GM23338 (cell line): ENCODE results near the gene ELAVL4. TPM values are rescaled to one million over a fixed set of nuclear protein-coding genes. Genes with fewer than 3 reads are reported as not detected.

Experiments used
- ATAC-seq: fragments of 200-7000 bp; cut with Tn5 transposase; 3 replicates; pipeline ENCODE4 v1.9.1; 2020
- DNase-seq: peaks from one replicate; pipeline ENCODE4 v3.0.0-alpha.2; 2015; ENCODE audit warnings: low spot score
- H2AFZ ChIP-seq: fragments of 200-600 bp; sonication (generic); 2 replicates; pipeline ENCODE4 v1.8.0; 2016; ENCODE audit warnings: antibody characterized with exemption, mild to moderate bottlenecking, moderate library complexity
- H3F3A ChIP-seq: fragments of 200-600 bp; sonication (generic); replicated peaks from 2 replicates; pipeline ENCODE4 v1.8.0; 2017; ENCODE audit warnings: antibody characterized with exemption, mixed run types, low read depth
- H3K27ac ChIP-seq: fragments of 200-600 bp; sonication (generic); 2 replicates; pipeline ENCODE4 v1.6.1; 2016; ENCODE audit warnings: low read depth
- H3K27me3 ChIP-seq: fragments of 200-600 bp; sonication (generic); 2 replicates; pipeline ENCODE4 v1.8.0; 2016; ENCODE audit warnings: mild to moderate bottlenecking, mixed run types, moderate library complexity; ENCODE audit not compliant: insufficient read depth
- H3K36me3 ChIP-seq: fragments of 200-600 bp; sonication (generic); 2 replicates; pipeline ENCODE4 v1.8.0; 2016; ENCODE audit warnings: mild to moderate bottlenecking; ENCODE audit not compliant: insufficient read depth
- H3K4me1 ChIP-seq: fragments of 200-600 bp; sonication (generic); 2 replicates; pipeline ENCODE4 v1.8.0; 2016; ENCODE audit warnings: mild to moderate bottlenecking, moderate library complexity; ENCODE audit not compliant: insufficient read depth
- H3K4me2 ChIP-seq: fragments of 200-600 bp; sonication (generic); 2 replicates; pipeline ENCODE4 v1.7.1; 2017; ENCODE audit warnings: mixed run types
- H3K4me3 ChIP-seq: fragments of 200-600 bp; sonication (generic); 2 replicates; pipeline ENCODE4 v1.6.1; 2016; ENCODE audit warnings: mixed run types
- H3K79me2 ChIP-seq: fragments of 200-600 bp; sonication (generic); replicated peaks from 2 replicates; pipeline ENCODE4 v1.8.0; 2017; ENCODE audit warnings: mild to moderate bottlenecking; ENCODE audit not compliant: insufficient read depth
- H3K9me2 ChIP-seq: fragments of 200-600 bp; sonication (generic); 2 replicates; pipeline ENCODE4 v1.8.0; 2017; ENCODE audit not compliant: insufficient read depth
- H4K20me1 ChIP-seq: fragments of 200-600 bp; sonication (generic); replicated peaks from 2 replicates; pipeline ENCODE4 v1.8.0; 2017; ENCODE audit warnings: mild to moderate bottlenecking; ENCODE audit not compliant: insufficient read depth
- H3K27ac Mint-ChIP-seq: 2 replicates; pipeline ENCODE4 v1.8.0; 2020; ENCODE audit warnings: inconsistent platforms, mild to moderate bottlenecking, moderate library complexity, mixed read lengths
- H3K27me3 Mint-ChIP-seq: 3 replicates; pipeline ENCODE4 v1.8.0; 2022; ENCODE audit warnings: low read depth, mild to moderate bottlenecking, moderate library complexity, mixed read lengths, inconsistent platforms; ENCODE audit not compliant: insufficient read depth, poor library complexity
- H3K36me3 Mint-ChIP-seq: 3 replicates; pipeline ENCODE4 v1.8.0; 2021; ENCODE audit warnings: low read depth, mild to moderate bottlenecking, inconsistent platforms, moderate library complexity, mixed read lengths
- H3K4me1 Mint-ChIP-seq: 3 replicates; pipeline ENCODE4 v1.8.0; 2020; ENCODE audit warnings: mild to moderate bottlenecking, inconsistent platforms, mixed read lengths
- H3K4me3 Mint-ChIP-seq: 3 replicates; pipeline ENCODE4 v1.8.0; 2021; ENCODE audit warnings: moderate library complexity, mild to moderate bottlenecking, inconsistent platforms, mixed read lengths
- H3K9me3 Mint-ChIP-seq: 3 replicates; pipeline ENCODE4 v1.8.0; 2020; ENCODE audit warnings: moderate library complexity, mild to moderate bottlenecking, inconsistent platforms, mixed read lengths
- EZH2 ChIP-seq: fragments of 200-600 bp; sonication (generic); IDR thresholded peaks from one replicate; pipeline ENCODE4 v1.8.0; 2017; ENCODE audit warnings: antibody characterized with exemption, mild to moderate bottlenecking, low read depth; ENCODE audit not compliant: unreplicated experiment
- JUNB ChIP-seq: IDR thresholded peaks from one replicate; pipeline ENCODE4 v1.6.1; 2016; ENCODE audit warnings: antibody characterized with exemption; ENCODE audit not compliant: unreplicated experiment
- STAT1 ChIP-seq: IDR thresholded peaks from one replicate; pipeline ENCODE4 v1.6.1; 2016; ENCODE audit warnings: antibody characterized with exemption; ENCODE audit not compliant: unreplicated experiment
- ZNF114 ChIP-seq: fragments of 250-450 bp; sonication (Bioruptor Pico); IDR thresholded peaks from 2 replicates; pipeline ENCODE4 v1.5.0; 2020; ENCODE audit warnings: mild to moderate bottlenecking, moderate library complexity
- ZNF331 ChIP-seq: fragments of 250-450 bp; sonication (Bioruptor Pico); IDR thresholded peaks from 2 replicates; pipeline ENCODE4 v1.5.0; 2020; ENCODE audit warnings: low read depth, mild to moderate bottlenecking, moderate library complexity
- polyA plus RNA-seq: library from polyadenylated mRNA; unstranded; fragments of >200 nt; fragmentation: Nextera tagmentation; extraction: Ambion mirVana; gene quantifications from 2 replicates; pipeline ENCODE4 v1.2.1, GENCODE V29; 2016
- total RNA-seq: library from RNA; depleted of rRNA; stranded (reverse); fragments of >200 nt; shearing (Covaris generic); gene quantifications from 2 replicates; pipeline ENCODE4 v1.2.3, GENCODE V29; 2014
- TF ChIP-seq, protein P1 (sequence below): fragments of 250-450 bp; sonication (Bioruptor Pico); IDR thresholded peaks from 2 replicates; pipeline ENCODE4 v1.5.0; 2020; ENCODE audit warnings: mild to moderate bottlenecking, moderate library complexity
- TF ChIP-seq, protein P2 (sequence below): IDR thresholded peaks from 2 replicates; pipeline ENCODE4 v1.6.1; 2016; ENCODE audit warnings: antibody characterized with exemption
- TF ChIP-seq, protein P3 (sequence below), 2 experiments: fragments of 200-600 bp in 1 of 2; sonication (generic) in 1 of 2; conservative IDR thresholded peaks; 2 replicates each; pipeline versions ENCODE4 v1.5.1 to v1.6.1; 2016 to 2017; ENCODE audit warnings: antibody characterized with exemption in 2 of 2, low read depth in 2 of 2, mild to moderate bottlenecking in 2 of 2, moderate library complexity in 1 of 2

ELAVL4 gene
- total and polyA plus RNA-seq, 2 experiments from 2014 or later = 1.4 to 1.9 TPM

DNA sequence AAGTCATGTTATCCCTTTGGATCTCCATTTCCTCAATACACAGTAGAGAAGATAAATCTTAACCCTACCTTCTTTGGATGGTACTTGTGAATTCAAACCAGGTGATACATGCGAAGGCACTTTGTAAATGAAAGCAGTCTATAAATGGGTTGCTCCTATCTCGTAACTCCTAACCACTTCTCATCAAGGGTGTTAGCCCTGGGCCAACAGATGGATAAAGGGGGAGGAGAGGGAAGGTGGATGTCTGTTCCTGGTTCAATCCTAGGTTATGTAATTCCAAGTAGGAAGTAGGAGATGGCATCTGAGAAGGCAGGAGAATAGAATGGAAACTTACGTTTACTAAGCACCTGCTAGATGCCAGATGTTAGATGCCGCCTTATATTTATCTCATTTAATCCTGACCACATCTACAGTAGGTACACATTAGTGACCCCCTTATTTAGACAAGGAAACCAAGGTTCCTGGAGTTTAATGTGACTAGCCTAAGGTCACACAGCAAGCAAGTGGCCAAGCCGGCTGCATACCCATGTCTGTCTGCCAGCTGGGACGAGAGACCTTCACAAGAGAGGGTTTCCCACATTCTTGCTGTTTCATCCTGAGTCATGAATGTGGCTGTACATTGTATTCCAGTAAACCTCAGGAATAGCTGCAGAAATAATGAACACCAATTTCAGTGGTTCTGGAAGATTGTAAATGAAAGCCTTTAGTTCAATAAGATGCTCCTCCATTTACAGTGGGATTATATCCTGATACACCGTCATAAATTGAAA lies 47.7 kb downstream of the ELAVL4 start:
- DNase-seq = no peak
- Histone ChIP-seq H3K4me3 (no peak overlapping the region), H3K27ac (no peak overlapping the region), H3F3A (no peaks in the 10 kb centered on the region), H3K4me2 (no peak overlapping the region), H3K9me2 (no peaks in the 10 kb centered on the region), H4K20me1 (no peaks in the 10 kb centered on the region), H3K79me2 (no peaks in the 10 kb centered on the region), H3K27me3 (no peaks in the 10 kb centered on the region), H3K4me1 (peaks cover 32% of the 10 kb centered on the region), H2AFZ (no peak overlapping the region), H3K36me3 (no peaks in the 10 kb centered on the region)
- H3K36me3 Mint-ChIP-seq = no peaks in the 10 kb centered on the region
- no peaks in the 10 kb centered on the region for H3K27me3 Mint-ChIP-seq
- H3K9me3 Mint-ChIP-seq = no peaks in the 10 kb centered on the region
- peaks cover 25% of the 10 kb centered on the region for H3K4me1 Mint-ChIP-seq
- TF ChIP-seq ZNF114 (no peak), ZNF331 (CRISPR knock-in tag) (no peak), JUNB (no peak), EZH2 (no peak), STAT1 (no peak)
- TF ChIP-seq, protein P1, sequence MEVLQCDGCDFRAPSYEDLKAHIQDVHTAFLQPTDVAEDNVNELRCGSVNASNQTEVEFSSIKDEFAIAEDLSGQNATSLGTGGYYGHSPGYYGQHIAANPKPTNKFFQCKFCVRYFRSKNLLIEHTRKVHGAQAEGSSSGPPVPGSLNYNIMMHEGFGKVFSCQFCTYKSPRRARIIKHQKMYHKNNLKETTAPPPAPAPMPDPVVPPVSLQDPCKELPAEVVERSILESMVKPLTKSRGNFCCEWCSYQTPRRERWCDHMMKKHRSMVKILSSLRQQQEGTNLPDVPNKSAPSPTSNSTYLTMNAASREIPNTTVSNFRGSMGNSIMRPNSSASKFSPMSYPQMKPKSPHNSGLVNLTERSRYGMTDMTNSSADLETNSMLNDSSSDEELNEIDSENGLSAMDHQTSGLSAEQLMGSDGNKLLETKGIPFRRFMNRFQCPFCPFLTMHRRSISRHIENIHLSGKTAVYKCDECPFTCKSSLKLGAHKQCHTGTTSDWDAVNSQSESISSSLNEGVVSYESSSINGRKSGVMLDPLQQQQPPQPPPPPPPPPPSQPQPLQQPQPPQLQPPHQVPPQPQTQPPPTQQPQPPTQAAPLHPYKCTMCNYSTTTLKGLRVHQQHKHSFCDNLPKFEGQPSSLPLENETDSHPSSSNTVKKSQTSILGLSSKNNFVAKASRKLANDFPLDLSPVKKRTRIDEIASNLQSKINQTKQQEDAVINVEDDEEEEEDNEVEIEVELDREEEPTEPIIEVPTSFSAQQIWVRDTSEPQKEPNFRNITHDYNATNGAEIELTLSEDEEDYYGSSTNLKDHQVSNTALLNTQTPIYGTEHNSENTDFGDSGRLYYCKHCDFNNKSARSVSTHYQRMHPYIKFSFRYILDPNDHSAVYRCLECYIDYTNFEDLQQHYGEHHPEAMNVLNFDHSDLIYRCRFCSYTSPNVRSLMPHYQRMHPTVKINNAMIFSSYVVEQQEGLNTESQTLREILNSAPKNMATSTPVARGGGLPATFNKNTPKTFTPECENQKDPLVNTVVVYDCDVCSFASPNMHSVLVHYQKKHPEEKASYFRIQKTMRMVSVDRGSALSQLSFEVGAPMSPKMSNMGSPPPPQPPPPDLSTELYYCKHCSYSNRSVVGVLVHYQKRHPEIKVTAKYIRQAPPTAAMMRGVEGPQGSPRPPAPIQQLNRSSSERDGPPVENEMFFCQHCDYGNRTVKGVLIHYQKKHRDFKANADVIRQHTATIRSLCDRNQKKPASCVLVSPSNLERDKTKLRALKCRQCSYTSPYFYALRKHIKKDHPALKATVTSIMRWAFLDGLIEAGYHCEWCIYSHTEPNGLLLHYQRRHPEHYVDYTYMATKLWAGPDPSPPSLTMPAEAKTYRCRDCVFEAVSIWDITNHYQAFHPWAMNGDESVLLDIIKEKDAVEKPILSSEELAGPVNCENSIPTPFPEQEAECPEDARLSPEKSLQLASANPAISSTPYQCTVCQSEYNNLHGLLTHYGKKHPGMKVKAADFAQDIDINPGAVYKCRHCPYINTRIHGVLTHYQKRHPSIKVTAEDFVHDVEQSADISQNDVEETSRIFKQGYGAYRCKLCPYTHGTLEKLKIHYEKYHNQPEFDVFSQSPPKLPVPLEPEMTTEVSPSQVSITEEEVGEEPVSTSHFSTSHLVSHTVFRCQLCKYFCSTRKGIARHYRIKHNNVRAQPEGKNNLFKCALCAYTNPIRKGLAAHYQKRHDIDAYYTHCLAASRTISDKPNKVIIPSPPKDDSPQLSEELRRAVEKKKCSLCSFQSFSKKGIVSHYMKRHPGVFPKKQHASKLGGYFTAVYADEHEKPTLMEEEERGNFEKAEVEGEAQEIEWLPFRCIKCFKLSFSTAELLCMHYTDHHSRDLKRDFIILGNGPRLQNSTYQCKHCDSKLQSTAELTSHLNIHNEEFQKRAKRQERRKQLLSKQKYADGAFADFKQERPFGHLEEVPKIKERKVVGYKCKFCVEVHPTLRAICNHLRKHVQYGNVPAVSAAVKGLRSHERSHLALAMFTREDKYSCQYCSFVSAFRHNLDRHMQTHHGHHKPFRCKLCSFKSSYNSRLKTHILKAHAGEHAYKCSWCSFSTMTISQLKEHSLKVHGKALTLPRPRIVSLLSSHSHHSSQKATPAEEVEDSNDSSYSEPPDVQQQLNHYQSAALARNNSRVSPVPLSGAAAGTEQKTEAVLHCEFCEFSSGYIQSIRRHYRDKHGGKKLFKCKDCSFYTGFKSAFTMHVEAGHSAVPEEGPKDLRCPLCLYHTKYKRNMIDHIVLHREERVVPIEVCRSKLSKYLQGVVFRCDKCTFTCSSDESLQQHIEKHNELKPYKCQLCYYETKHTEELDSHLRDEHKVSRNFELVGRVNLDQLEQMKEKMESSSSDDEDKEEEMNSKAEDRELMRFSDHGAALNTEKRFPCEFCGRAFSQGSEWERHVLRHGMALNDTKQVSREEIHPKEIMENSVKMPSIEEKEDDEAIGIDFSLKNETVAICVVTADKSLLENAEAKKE (CRISPR knock-in tag) = no peak
- TF ChIP-seq, protein P2, sequence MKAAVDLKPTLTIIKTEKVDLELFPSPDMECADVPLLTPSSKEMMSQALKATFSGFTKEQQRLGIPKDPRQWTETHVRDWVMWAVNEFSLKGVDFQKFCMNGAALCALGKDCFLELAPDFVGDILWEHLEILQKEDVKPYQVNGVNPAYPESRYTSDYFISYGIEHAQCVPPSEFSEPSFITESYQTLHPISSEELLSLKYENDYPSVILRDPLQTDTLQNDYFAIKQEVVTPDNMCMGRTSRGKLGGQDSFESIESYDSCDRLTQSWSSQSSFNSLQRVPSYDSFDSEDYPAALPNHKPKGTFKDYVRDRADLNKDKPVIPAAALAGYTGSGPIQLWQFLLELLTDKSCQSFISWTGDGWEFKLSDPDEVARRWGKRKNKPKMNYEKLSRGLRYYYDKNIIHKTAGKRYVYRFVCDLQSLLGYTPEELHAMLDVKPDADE = no peak
- TF ChIP-seq, protein P3, sequence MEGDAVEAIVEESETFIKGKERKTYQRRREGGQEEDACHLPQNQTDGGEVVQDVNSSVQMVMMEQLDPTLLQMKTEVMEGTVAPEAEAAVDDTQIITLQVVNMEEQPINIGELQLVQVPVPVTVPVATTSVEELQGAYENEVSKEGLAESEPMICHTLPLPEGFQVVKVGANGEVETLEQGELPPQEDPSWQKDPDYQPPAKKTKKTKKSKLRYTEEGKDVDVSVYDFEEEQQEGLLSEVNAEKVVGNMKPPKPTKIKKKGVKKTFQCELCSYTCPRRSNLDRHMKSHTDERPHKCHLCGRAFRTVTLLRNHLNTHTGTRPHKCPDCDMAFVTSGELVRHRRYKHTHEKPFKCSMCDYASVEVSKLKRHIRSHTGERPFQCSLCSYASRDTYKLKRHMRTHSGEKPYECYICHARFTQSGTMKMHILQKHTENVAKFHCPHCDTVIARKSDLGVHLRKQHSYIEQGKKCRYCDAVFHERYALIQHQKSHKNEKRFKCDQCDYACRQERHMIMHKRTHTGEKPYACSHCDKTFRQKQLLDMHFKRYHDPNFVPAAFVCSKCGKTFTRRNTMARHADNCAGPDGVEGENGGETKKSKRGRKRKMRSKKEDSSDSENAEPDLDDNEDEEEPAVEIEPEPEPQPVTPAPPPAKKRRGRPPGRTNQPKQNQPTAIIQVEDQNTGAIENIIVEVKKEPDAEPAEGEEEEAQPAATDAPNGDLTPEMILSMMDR (conservative IDR thresholded peaks at IDR 0.05; ENCODE audit: low read depth in 2 of 2) = no peak
- no peak for ATAC-seq
- H3K27ac Mint-ChIP-seq = no peak overlapping the region; the same call in 1 of the 2 replicates
- H3K4me3 Mint-ChIP-seq = no peak overlapping the region
